Stimulated activated CD8-positive, alpha-beta memory T cell treated with anti-CD3 and anti-CD28 coated beads, Interleukin-15, amount 100 ng/mL, for 4 hours (primary cell): ENCODE data around the gene TTC9.

ENCODE experiments used
- DNase-seq, 2 donors: peaks; one replicate each; pipeline ENCODE4 v3.0.0-alpha.2; 2020; ENCODE audit warnings: low read depth in 2 of 2

Gene TTC9

DNA sequence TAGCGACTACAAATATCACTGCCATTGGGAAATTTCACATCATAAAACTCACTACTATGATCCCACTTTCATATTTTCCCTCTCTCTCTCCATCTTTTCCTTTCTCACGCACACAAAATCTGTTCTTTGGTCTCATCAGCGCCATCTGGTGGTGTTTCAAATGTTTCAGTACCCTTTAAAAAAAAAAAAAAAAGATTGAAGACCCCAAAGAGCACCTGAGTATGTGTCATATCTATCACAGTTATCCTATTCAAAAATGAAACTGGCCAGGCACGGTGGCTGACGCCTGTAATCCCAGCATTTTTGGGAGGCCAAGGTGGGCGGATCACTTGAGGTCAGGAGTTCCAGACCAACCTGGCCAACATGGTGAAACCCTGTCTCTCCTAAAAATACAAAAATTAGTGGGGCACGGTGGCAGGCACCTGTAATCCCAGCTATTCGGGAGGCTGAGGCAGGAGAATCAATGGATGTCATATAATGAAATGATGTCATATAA, 72.4 kb downstream of the TTC9 start:
- DNase-seq = peak in 1 of 2 donors; percentile 2

DNA sequence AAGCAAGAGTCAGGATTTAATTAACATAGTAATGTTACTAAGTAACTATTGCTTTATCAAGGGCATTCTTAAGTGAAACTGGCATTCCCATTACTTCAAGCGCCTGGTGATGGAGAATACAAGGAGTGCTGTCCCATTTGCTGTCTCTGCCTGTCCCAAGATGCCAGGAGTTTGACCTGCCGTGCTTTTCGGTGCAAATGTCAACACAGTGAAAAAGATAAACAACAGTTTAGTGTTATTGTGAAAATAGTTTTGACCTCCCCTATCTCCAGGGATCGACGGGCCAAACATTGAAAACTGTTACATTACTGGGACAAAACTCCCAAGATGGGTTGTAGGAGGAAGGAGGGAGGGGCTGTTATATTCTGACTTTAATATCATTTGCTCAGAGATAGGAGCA, 74.8 kb downstream of the TTC9 start:
- DNase-seq = no peak

DNA sequence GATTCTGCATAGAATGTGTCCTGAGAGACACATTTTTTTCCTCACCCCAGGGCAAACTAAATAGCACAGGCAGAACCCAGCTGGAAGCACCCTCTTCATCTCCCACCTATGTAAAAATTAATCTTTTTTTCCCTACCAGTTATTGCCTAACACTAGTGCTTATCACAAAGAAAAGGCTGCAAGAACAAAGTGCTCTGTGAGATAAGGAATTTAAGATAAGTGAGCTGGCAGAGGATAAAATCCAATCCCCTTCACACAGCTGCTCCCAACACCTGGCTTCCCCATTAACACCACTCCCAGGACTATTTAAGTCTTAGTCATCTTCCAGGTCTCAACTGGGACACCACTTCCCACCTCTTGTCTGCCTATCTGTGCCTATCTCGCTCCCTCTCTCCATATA, 75.2 kb downstream of the TTC9 start:
- DNase-seq = no peak

DNA sequence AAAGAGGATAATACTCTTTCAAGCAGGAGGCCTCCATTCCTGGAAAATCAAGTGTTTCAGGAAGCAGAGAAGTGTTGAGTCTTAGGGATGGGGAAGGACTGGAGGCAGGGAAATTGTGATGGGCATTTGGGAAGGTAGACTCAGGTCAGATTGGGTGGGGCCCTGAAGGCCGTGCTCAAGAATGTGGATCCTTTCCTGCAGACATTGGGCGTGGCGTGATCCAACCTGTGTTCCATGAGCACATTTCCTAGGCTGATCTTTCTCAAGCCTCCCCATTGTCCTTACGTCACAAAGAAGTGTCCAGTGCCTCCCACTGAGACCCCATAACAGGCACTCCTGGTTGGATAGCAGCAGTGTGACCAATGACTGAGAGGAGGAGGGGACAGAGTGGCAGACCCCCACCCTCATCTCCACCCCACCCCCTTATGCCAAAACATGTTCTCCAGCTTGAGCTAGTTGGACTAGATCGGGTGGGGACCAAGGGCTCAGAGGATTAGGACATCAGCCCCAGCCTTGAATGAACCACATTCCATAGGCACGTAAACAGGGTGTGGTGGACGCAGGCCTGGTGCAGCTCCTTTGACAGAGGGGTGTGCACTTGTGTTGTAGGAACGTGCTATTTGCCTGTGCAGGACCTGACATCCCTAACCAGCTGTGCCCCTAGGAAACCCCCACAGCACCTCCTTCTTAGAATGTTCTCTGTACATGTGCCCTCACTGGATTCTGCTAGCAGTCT, 76.8 kb downstream of the TTC9 start:
- no peak for DNase-seq

DNA sequence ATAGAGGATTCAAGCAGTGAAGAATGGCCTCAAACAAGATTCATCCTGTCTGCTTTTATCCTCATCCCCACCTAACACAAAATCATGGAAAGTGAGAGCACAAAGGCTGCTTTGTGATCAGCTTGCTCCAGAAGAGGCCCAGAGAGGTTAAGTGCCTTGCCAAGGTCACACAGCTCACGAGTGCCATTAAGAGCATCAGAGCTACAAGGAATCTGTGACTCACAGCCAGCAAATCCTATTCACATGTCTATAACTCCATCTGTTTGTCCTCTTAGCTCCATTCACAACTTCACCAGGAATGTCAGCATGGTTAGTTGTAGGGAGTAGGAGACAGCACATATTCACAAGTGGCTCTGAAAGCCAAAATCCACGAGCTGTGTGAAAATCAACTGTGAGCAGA, 79.8 kb downstream of the TTC9 start:
- DNase-seq = no peak

DNA sequence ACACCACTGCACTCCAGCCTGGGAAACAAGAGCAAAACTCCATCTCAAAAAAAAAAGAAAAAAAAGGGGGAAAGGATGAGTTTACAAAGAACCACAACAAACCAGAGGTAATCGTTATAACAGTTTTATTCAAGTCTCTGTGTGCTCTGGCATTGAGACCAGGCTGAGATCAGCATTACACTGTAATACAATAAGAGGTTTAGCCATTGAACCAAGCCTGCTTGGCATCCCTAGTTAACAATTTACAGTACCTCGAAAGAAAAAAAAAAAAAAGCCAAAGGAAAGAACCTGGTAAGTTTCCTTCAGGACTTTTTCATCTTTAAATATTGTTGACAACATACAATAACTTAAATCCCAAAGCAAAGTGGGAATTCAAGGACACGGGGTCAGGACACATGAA, 80.7 kb downstream of the TTC9 start:
- no peak for DNase-seq

DNA sequence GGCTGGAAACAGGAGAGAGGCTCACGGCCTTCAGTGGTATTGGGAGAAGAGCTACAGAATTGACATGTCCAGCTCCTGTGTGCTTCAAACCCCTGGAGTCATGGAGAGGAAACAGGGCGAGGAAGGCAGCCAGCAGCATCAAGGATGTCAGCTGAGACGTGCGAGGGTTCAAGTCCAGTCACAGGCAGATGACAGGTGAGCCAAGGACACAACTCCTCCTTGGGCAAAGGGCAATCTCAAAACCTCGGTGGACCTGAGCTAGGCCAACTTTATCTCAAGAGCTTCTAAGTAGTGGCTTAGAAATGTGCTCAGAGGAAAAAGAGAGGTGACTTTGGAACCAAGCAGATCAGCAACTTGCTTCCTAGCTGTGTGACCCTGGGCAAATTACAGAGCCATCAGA, 81.6 kb downstream of the TTC9 start:
- no peak for DNase-seq

DNA sequence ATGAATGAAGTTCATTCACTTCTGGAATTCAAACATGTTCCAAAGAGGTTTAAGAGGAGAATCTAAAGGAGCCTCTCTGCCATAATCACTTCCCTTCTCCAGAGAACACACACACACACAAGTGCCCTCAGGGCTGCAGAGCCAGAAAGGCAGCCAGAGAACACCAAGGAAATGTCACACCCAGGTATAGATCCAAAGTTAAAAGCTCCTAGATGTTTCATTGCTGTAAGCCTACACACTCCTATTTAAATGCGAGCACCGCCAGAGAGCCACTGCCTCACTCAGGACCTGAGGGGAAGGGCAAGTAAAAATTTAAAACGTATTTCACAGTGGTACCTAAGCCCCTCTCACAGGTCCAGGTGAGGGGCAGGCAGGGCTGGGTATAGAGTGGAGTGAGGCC, 82.4 kb downstream of the TTC9 start:
- DNase-seq = no peak

DNA sequence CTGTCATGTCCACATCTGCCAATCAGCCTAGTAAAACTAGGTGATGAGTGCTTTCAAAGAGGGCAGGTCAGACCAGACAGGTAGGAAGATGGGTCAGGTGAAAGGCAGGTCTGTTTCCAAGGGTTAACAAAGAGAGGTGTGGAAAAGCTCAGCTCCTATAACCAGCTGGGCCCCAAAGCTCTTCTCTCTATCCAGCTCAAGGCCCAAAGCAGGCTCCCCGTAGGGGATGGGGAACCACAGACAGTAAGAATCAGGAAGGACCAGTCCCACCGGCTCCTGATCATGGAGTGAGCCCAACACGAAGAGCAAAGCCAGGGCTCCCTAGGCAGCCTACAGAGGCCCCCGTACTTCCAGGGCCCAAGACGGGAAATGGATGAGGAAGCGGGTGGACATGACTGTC, 83.2 kb downstream of the TTC9 start:
- DNase-seq = no peak
